Measurements from ENCODE around the gene KRTAP12-3.

GRCh38 chr21:44650973-44651675 lies 6.6 kb upstream of the KRTAP12-3 start:
- no peak for TF ChIP-seq POLR2A (IDR thresholded peaks at IDR 0.05)
- TF ChIP-seq, protein P1, sequence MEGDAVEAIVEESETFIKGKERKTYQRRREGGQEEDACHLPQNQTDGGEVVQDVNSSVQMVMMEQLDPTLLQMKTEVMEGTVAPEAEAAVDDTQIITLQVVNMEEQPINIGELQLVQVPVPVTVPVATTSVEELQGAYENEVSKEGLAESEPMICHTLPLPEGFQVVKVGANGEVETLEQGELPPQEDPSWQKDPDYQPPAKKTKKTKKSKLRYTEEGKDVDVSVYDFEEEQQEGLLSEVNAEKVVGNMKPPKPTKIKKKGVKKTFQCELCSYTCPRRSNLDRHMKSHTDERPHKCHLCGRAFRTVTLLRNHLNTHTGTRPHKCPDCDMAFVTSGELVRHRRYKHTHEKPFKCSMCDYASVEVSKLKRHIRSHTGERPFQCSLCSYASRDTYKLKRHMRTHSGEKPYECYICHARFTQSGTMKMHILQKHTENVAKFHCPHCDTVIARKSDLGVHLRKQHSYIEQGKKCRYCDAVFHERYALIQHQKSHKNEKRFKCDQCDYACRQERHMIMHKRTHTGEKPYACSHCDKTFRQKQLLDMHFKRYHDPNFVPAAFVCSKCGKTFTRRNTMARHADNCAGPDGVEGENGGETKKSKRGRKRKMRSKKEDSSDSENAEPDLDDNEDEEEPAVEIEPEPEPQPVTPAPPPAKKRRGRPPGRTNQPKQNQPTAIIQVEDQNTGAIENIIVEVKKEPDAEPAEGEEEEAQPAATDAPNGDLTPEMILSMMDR (IDR thresholded peaks at IDR 0.05) = no peak
- TF ChIP-seq POLR2AphosphoS5 (IDR thresholded peaks at IDR 0.05) = no peak
